Stimulated activated naive B cell treated with anti-CD40 and anti-IgM and Interleukin-4, amounts not matched to agents 10 μg/mL and 1 μg/mL and 100 μg/mL, for 72 hours (primary cell): ENCODE data around the gene RSPO4.
"Not testable (repeated sequence)": the region's sequence is repeated elsewhere in the genome, so short reads cannot be mapped to it uniquely, and the experiment has no call there.

ENCODE experiments used
- ATAC-seq, 2 donors: fragments of 150-1000 bp; cut with Tn5 transposase; replicated peaks; 2 replicates each; pipeline ENCODE4 v1.10.0; 2021; ENCODE audit warnings: moderate library complexity in 1 of 2
- DNase-seq: peaks from one replicate; pipeline ENCODE4 v3.0.0; 2021
- H3K27ac Mint-ChIP-seq: one replicate; pipeline ENCODE4 v1.8.0; 2022; ENCODE audit warnings: mild to moderate bottlenecking, mixed read lengths
- H3K27me3 Mint-ChIP-seq, 2 donors: one replicate each; pipeline ENCODE4 v1.8.0; 2022; ENCODE audit warnings: mixed read lengths in 2 of 2
- H3K36me3 Mint-ChIP-seq, 2 donors: one replicate each; pipeline ENCODE4 v1.8.0; 2022; ENCODE audit warnings: mixed read lengths in 2 of 2, mild to moderate bottlenecking in 1 of 2
- H3K4me1 Mint-ChIP-seq, 2 donors: one replicate each; pipeline ENCODE4 v1.8.0; 2022; ENCODE audit warnings: mixed read lengths in 2 of 2, mild to moderate bottlenecking in 1 of 2
- H3K4me3 Mint-ChIP-seq, 2 donors: one replicate each; pipeline ENCODE4 v1.8.0; 2022; ENCODE audit warnings: mild to moderate bottlenecking in 2 of 2, mixed read lengths in 2 of 2, moderate library complexity in 1 of 2
- H3K9me3 Mint-ChIP-seq, 2 donors: one replicate each; pipeline ENCODE4 v1.8.0; 2022; ENCODE audit warnings: mixed read lengths in 2 of 2, mild to moderate bottlenecking in 1 of 2

The RSPO4 gene

DNA sequence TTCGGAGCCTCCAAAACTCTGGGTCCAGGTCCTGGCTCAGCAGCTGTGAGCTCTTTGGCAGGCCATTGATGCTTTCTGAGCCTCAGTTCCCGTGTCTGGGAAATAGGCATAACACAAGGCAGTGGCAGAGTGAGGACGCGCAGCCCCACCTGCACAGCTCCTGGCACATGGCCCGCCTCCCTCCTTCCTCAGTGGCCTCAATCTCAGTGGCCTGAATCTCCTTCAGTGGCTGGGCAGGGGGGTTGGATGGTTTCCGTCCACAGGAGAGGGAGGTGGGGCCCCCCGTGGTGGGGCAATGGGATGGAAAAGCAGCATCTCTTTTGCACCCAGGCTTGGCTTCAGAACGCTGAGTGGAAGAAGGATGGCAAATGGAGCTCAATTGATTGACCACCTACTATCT is 5.1 kb downstream of the RSPO4 start:
- DNase-seq (no peak), ATAC-seq (no peak)
- H3K9me3 Mint-ChIP-seq, result peaks cover 0 to 2% of the 10 kb centered on the region in 2 donors
- H3K4me3 Mint-ChIP-seq, result no peak overlapping the region
- peaks cover 0 to 4% of the 10 kb centered on the region in 2 donors for H3K4me1 Mint-ChIP-seq
- no peak overlapping the region for H3K27ac Mint-ChIP-seq
- H3K36me3 Mint-ChIP-seq, result no peaks in the 10 kb centered on the region
- peaks cover 40 to 64% of the 10 kb centered on the region in 2 donors for H3K27me3 Mint-ChIP-seq

DNA sequence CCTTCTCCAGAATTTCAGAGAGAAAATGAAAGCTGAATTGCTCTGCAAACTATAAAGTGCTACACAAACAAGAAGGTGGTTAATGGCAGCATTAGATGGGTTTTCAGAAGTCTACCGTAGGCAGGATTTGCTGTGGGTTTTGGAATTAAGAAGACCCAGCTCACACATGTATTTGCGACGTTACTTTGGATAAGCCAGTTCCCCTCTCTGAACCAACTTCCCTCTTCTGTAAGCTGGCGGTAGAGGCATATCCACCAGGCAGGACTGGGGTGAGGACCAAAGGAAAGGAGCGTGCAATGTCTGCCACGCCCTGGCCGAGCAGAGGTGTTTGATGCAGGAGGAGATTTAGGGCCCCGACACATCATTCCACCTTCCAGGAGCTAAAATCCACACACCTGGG is 6.9 kb downstream of the RSPO4 start:
- DNase-seq (no peak), ATAC-seq (no peak)
- Mint-ChIP-seq H3K27me3 (peaks cover 28 to 63% of the 10 kb centered on the region in 2 donors), H3K4me1 (peaks cover 0 to 6% of the 10 kb centered on the region in 2 donors), H3K27ac (no peak overlapping the region), H3K4me3 (no peak overlapping the region), H3K9me3 (peaks cover 0 to 4% of the 10 kb centered on the region in 2 donors), H3K36me3 (no peaks in the 10 kb centered on the region)

DNA sequence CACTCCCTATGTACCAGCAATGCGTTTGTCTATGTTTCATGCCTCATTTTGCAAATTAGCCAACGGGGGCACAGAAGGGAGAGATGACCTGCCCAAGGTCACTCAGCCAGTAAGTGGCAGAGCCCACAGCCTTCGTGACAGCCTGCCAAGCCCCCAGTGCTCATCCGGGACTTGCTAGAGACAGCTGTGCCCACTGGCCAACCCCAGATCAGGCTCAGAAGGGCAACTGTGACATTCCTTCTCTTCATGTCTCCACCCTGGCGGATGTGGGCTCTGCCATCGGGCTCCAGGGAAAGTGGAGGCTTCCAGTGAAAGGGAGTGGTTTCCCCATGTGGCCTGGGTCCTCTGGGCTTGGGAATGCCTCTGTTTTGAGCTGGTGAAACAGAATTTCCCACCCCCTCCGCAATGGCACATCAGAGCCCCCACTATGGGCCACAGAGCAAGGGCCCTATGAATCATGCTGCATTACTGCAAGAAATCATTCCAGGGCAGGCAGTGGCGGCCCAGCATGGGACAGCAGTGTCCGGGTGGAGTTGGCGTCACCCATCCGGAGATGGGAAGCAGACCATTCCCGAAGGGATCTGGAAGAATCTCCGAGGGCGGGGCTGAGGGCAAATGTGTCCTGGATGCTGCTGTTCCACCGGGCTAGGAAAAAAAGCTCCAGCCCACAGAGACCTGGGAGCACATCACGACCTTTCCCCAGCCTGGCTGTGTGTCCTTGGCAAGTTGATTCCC is 9.1 kb downstream of the RSPO4 start:
- peaks cover 0 to 6% of the 10 kb centered on the region in 2 donors for H3K4me1 Mint-ChIP-seq
- DNase-seq (no peak), ATAC-seq (no peak)
- H3K36me3 Mint-ChIP-seq, result no peaks in the 10 kb centered on the region
- H3K27ac Mint-ChIP-seq, result no peak overlapping the region
- no peak overlapping the region for H3K4me3 Mint-ChIP-seq
- peaks cover 0 to 4% of the 10 kb centered on the region in 2 donors for H3K9me3 Mint-ChIP-seq
- peaks cover 36 to 67% of the 10 kb centered on the region in 2 donors for H3K27me3 Mint-ChIP-seq

DNA sequence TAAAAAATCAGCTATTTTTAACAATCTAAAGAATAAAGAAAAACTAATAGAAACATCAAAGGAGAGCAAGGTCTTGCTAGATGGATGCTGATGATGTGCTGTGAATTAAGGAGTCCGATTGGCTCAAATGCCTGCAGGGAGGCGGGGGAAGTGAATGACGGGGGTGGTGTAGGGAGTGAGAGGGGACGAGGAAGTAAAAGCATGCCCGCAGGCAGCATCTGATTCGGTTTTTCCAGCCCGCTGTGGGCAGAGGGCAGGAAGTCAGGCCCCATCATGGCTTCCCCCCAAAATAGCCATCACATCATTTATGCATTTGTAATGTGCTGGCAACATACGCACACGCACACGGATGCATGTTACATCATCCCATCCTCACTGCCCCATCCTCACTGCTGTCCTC is 10.3 kb downstream of the RSPO4 start:
- H3K27me3 Mint-ChIP-seq, result peaks cover 42 to 64% of the 10 kb centered on the region in 2 donors
- H3K27ac Mint-ChIP-seq, result no peak overlapping the region
- H3K4me3 Mint-ChIP-seq, result no peak overlapping the region
- peak; percentile 52 to 80 for ATAC-seq
- H3K36me3 Mint-ChIP-seq, result no peaks in the 10 kb centered on the region
- DNase-seq, result no peak
- peaks cover 0 to 4% of the 10 kb centered on the region in 2 donors for H3K9me3 Mint-ChIP-seq
- peaks cover 0 to 6% of the 10 kb centered on the region in 2 donors for H3K4me1 Mint-ChIP-seq

DNA sequence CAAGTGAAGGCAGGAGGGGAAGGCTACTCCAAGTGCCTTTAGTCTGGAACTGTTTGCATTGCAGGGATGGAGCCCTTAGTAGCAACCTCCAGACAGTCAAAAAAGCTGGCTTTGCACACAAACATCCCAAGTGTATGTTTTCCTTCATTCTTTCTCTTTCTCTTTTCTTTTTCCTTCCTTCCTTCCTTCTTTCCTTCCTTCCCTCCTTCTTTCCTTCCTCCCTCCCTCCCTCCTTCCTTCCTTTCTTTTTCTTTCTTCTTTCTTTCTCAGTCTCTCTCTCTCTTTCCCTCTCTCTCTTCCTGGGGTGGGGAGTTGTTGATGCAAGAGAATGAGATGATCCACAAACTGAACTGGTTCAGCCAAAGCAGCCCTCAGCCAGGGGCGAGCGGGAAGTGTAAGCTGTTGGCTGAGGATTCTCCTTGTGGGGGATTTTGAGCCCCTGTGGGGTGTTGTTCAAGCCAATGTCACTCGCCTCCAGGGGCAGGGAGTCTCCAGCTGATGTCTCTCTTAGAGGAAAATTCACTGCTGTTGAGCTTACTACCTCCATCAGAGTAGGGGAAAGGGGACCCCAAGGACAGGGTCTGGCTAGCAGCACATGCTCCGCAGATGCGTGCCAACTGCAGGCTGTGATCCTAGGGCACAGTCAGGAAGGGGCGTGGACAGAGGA is 11.7 kb downstream of the RSPO4 start:
- Mint-ChIP-seq H3K9me3 (peaks cover 0 to 4% of the 10 kb centered on the region in 2 donors), H3K4me1 (peaks cover 0 to 6% of the 10 kb centered on the region in 2 donors), H3K36me3 (no peaks in the 10 kb centered on the region), H3K27me3 (peaks cover 53 to 74% of the 10 kb centered on the region in 2 donors), H3K4me3 (no peak overlapping the region), H3K27ac (no peak overlapping the region)
- DNase-seq, result no peak
- ATAC-seq, result no peak

DNA sequence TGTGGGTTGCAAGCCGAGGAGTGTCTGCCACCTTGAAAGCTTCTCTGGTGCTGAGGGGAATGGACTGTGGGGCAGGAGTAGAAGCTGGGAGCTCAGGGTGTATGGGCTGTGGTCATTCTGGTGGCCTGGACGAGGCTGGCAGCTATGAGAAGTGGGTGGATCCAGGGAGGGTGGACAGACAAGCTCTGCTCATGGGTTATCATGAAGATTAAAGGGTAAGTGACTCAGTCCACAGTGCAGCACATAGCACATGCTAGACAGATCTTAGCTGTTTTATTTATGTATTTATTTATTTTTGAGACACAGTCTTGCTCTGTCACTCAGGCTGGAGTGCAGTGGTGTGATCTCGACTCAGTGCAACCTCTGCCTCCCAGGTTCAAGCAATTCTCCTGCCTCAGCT is 13.8 kb downstream of the RSPO4 start:
- no peaks in the 10 kb centered on the region for H3K36me3 Mint-ChIP-seq
- no peak overlapping the region for H3K27ac Mint-ChIP-seq
- peaks cover 0 to 4% of the 10 kb centered on the region in 2 donors for H3K9me3 Mint-ChIP-seq
- peaks cover 49 to 71% of the 10 kb centered on the region in 2 donors for H3K27me3 Mint-ChIP-seq
- no peak for ATAC-seq
- no peak overlapping the region for H3K4me3 Mint-ChIP-seq
- peaks cover 0 to 6% of the 10 kb centered on the region in 2 donors for H3K4me1 Mint-ChIP-seq
- no peak for DNase-seq

DNA sequence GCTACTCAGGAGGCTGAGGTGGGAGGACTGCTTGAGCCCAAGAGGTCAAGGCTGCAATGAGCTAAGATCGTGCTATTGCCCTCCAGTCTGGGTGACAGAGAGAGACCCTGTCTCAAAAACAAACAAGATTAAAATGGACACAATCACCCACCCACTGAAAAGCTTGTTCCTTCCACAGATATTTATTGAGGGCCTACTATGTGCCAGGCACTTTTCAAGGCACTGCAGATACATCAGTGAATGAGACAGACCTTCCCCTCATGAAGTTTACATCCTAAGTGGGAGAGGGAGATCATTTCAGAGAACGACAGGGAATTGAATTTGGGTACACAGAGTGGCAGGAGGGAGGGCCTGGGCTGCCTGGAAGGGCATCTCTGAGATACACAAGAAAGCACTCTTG is 14.4 kb downstream of the RSPO4 start:
- peaks cover 0 to 4% of the 10 kb centered on the region in 2 donors for H3K9me3 Mint-ChIP-seq
- no peak for DNase-seq
- peaks cover 47 to 69% of the 10 kb centered on the region in 2 donors for H3K27me3 Mint-ChIP-seq
- H3K36me3 Mint-ChIP-seq, result no peaks in the 10 kb centered on the region
- peaks cover 0 to 6% of the 10 kb centered on the region in 2 donors for H3K4me1 Mint-ChIP-seq
- no peak for ATAC-seq
- H3K27ac Mint-ChIP-seq, result no peak overlapping the region
- H3K4me3 Mint-ChIP-seq, result no peak overlapping the region

DNA sequence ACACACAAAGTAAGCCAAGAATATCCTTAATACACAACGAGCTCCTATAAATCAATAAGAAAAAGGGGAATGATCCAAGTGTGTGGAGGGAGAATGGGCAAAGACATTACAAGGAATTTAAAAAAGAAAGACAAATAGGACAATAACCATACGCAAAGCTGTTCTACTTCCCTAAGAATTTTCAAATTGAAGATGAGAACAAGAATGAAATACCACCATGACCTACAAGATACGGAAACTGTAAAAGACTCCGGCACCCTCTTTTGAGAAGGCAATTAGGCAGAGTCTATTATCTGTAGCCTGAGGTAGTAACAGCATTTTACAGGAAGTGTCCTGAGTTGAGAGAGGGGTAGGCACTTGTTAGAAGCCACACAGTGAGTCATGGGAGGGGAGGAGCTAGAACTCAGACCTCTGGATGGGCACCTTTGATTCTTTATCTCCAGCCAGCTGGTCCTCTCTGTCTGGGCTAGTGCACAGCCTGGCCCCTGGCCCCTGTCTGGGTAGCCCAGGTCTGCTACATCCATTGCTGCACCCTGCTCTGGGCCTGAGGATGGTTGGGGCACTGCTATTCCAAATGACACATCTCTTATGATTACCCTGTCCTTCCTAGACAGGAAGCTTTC is 15.3 kb downstream of the RSPO4 start:
- Mint-ChIP-seq H3K9me3 (peaks cover 0 to 1% of the 10 kb centered on the region in 2 donors), H3K27ac (no peak overlapping the region), H3K36me3 (no peaks in the 10 kb centered on the region), H3K27me3 (peaks cover 52 to 65% of the 10 kb centered on the region in 2 donors), H3K4me1 (peaks cover 0 to under 1% of the 10 kb centered on the region in 2 donors), H3K4me3 (no peak overlapping the region)
- DNase-seq (no peak), ATAC-seq (peak in 1 of 2 donors; percentile 47)

DNA sequence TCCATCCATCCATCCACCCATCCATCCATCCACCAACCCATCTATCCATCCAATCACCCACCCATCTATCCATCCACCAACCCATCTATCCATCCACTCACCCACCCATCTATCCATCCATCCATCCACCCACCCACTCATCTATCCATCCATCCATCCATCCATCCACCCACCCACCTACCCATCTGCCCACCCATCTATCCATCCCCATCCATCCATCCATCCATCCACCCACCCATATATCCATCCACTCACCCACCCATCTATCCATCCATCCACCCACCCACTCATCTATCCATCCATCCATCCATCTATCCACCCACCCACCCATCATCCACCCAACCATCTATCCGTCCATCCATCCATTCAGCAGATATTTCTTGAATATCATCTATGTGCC is 17.1 kb downstream of the RSPO4 start:
- H3K4me1 Mint-ChIP-seq, DNase-seq, ATAC-seq, H3K27ac Mint-ChIP-seq, H3K36me3 Mint-ChIP-seq, H3K9me3 Mint-ChIP-seq, H3K4me3 Mint-ChIP-seq: not testable (repeated sequence)
- H3K27me3 Mint-ChIP-seq, result peaks cover 58 to 59% of the 10 kb centered on the region in 2 donors

DNA sequence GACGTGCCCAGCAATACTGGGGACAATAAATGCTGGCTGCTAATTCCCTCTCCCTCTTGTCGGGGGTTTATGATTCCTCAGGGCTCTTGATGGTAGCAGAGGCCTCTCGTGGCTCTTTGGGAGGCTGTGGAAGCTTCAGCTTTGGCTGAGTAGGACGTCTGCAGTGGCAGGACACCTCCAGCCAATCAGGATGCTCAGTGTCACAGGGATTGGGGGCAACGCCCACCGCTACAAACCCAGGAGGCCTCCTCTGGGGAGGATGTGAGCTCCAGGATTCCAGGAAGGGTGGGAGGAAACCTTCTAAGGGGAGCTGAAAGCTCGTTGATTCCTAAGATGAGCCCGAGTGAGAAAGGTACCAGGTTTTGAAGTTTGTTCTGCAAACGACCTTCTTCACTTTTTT is 19.4 kb downstream of the RSPO4 start:
- H3K4me3 Mint-ChIP-seq, result no peak overlapping the region
- no peaks in the 10 kb centered on the region for H3K4me1 Mint-ChIP-seq
- H3K27ac Mint-ChIP-seq, result no peak overlapping the region
- no peaks in the 10 kb centered on the region for H3K9me3 Mint-ChIP-seq
- DNase-seq (no peak), ATAC-seq (no peak)
- no peaks in the 10 kb centered on the region for H3K36me3 Mint-ChIP-seq
- peaks cover 51 to 57% of the 10 kb centered on the region in 2 donors for H3K27me3 Mint-ChIP-seq

DNA sequence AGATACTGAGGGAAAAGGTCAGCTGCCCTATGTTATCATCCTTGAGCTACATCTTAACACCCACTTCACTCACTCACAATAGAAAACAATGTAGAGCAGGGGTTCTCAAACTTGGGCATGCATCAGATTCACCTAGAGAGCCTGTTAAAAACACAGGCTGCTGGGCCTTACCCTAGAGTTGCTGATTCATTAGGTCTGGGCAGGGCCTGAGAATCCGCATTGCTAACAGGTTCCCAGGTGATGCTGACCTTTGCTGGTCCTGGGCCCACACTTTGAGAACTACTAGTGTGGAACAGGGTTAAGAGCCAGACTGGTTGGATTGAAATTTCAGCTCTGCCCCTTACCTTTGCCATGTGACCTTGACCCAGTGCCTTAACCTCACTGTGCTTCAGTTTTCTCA is 25.1 kb downstream of the RSPO4 start:
- no peak for DNase-seq
- Mint-ChIP-seq H3K36me3 (no peaks in the 10 kb centered on the region), H3K4me1 (peaks cover 0 to 2% of the 10 kb centered on the region in 2 donors), H3K9me3 (no peaks in the 10 kb centered on the region), H3K4me3 (no peak overlapping the region), H3K27me3 (peaks cover 33 to 35% of the 10 kb centered on the region in 2 donors), H3K27ac (no peak overlapping the region)
- ATAC-seq, result no peak

DNA sequence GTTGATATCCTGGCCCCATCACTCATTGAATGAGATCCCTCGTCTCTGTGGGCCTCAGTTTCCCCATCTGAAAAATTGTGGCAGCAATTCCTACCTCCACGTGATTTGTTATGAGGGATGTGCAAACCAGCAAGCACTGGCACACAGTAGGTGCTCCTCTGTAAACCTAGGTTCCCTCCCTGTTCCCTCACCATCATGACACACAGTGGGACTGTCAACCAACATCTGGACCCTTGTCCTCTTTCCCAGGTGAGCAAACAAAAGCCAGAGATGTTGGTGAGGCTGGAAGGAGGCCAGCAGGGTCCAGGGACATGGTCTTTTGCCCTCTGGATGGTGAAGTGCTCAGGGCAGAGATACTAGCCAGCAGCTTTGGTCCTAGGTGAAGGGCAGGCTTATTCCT is 26.1 kb downstream of the RSPO4 start:
- Mint-ChIP-seq H3K27ac (no peak overlapping the region), H3K4me1 (peaks cover 0 to 2% of the 10 kb centered on the region in 2 donors), H3K36me3 (no peaks in the 10 kb centered on the region), H3K27me3 (peaks cover 29 to 31% of the 10 kb centered on the region in 2 donors), H3K4me3 (no peak overlapping the region), H3K9me3 (no peaks in the 10 kb centered on the region)
- ATAC-seq, result no peak
- DNase-seq, result no peak

DNA sequence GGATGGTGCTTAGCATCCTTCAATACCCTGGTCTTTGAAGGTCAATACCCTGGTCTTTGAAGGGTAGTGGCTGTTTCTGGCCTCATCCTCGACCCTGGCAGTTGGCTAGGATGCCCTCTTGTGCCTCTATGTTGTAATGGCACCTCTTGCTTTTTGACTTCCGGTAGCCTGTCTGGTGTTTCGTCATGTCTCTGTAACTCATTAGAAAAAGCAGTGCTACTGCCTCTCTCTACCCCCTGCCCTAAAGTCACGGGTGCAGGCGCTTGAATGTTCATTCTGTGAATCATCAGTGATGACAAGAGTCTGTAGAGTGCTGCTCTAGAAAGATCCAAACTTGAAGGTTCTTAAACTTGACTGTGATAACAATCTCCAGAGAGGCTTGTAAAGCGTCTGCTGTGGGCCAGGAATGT is 28.3 kb downstream of the RSPO4 start:
- peaks cover 8 to 25% of the 10 kb centered on the region in 2 donors for H3K27me3 Mint-ChIP-seq
- H3K4me1 Mint-ChIP-seq, result peaks cover 0 to 2% of the 10 kb centered on the region in 2 donors
- no peaks in the 10 kb centered on the region for H3K36me3 Mint-ChIP-seq
- no peak overlapping the region for H3K4me3 Mint-ChIP-seq
- H3K9me3 Mint-ChIP-seq, result no peaks in the 10 kb centered on the region
- H3K27ac Mint-ChIP-seq, result no peak overlapping the region
- ATAC-seq, result peak; percentile 82
- DNase-seq, result peak; percentile 11

DNA sequence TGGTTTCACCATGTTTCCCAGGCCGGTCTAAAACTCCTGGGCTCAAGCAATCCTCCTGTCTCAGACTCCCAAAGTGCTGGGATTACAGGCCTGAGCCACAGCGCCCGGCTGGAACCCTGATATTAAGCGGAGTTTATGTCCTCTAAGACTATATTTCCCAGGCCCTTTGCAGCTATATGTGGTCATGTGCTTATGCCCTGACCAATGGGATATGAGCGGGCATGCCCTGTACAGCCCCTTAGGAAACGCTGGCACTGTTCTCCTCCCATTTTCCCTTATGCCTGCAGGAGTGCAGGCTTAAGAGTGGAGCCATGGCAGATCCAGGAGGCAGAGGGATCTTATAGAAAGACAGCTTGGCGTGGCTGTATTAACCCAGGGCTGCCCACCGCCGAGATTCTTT is 29.9 kb downstream of the RSPO4 start:
- ATAC-seq (no peak), DNase-seq (no peak)
- no peak overlapping the region for H3K4me3 Mint-ChIP-seq
- peaks cover 8 to 21% of the 10 kb centered on the region in 2 donors for H3K27me3 Mint-ChIP-seq
- no peak overlapping the region for H3K27ac Mint-ChIP-seq
- peaks cover 0 to 2% of the 10 kb centered on the region in 2 donors for H3K4me1 Mint-ChIP-seq
- peaks cover 0 to 2% of the 10 kb centered on the region in 2 donors for H3K9me3 Mint-ChIP-seq
- no peaks in the 10 kb centered on the region for H3K36me3 Mint-ChIP-seq
